NOMO-1 treated with dmso at 0.1 percent for 144 hours (cell line): ENCODE measurements around the gene GLYATL3.

ENCODE experiments used
- DNase-seq: peaks from one replicate; lab custom pipeline; 2025; ENCODE audit not compliant: unreplicated experiment; lab: John Stamatoyannopoulos, UW

GLYATL3 gene

DNA sequence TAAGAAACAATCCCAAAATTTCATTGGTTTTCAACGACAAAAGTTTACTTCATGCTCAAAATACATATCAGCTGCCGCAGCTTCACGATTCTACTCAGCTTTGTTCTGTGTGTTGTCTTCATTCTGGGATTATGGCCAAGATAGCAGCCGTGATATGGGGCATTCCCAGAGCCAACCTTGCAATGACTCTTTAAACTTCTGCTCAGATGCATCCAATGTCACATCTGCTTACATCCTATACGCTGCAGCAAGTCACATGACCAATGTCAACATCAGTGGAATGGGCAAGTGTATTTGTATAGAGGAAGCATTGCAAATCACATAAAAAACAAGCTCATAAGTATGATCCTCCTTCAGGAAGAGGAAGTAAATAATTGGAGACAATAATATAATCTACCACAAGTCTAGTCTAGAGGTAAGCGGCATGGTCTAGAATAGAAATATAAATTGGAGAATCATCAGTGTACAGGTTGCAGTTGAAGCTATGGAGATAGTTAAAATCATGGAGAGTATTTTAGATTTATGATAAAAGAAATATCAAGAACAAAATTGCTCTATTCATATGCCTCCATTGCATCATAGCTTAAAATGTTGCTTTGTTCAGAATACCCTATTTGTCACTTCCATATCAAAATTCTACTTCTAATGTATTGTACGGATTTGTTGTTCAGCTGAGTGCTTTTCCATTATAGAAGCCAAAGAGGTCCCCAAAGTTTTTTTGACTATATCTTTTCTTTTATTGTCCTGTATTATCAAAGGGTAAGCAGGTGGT, 43.5 kb downstream of the GLYATL3 start:
- no peak for DNase-seq

DNA sequence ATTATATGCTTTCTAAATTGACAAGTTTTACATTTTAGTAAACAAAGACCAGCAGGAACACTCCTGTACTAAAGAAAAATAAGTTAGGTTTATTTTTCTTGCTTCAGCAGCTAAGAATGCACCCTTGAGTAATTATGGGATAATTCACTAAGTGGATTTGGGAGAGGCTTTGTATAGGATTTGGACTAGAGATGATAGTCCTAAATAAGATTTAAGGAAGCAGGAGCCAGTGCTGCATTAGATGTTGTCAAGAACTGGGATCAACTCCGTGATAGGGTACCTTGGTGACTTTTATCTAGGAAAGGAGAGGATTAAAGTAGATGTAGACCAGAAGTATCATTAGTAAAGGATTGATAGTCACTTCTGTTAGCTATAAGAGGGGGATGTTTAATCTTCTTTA, 46.6 kb downstream of the GLYATL3 start:
- DNase-seq, result no peak

DNA sequence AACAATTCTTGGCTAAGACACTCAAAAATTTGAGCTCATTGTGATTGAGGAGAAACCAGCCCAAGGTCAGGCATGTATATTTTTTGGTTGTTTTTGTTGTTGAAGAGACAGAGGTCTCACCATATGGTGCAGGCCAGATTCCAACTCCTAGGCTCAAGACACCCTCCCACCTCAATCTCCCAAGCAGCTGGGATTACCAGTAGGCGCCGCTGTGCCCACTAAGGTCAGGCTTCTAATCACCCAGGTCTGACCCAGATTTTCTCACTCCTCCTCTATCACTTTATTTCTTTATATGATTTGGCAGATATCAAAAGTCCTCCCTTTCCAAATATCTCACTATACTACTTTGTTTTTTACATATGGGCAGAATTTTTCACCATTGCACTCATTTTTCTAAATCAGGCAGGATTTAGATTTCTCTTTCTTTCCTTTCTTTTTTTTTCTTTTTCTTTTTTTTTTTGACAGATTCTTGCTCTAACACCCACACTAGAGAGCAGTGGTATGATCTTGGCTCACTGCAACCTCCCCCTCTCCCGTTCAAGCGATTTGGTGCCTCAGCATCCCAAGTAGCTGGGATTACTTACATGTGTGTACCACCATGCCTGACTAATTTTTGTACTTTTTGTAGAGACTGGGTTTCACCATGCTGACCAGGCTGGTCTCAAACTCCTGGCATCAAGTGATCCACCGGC, 49.0 kb downstream of the GLYATL3 start:
- DNase-seq, result no peak

DNA sequence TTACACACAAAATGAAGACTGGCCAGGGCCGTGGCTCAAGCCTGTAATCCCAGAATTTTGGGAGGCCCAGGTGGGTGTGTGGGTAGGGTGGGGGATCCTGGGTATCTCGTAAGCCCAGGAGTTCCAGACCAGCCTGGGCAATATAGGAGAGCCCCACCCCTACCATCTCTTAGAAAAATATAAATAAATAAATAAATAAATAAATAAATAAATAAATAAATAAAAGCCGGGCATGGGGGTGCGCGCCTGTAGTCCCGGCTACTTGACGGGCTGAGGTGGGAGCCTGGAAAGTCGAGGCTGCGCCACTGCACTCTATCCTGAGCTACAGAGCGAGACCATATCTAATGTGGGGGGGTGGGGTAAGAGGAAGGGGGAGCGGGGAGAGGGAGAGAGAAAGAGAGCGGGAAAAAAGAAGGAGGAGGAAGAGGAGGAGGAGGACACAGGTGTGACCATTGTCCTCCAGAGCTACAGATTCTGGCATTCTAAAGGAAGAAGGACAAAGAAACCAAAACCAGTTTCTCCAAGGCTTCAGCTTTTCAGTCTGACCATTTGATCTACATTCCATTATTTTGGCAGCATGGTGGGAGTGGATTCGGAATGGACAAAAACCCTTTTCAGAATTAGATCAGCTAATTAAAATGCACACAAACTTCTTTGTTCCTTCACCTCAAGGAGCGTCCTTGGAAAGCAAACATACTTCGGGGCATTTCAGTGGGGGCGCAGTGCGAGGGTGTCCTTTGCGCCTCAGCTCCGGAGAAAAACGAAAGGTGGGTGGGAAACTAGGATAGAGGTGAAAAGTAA, 50.2 kb downstream of the GLYATL3 start:
- DNase-seq, result no peak

DNA sequence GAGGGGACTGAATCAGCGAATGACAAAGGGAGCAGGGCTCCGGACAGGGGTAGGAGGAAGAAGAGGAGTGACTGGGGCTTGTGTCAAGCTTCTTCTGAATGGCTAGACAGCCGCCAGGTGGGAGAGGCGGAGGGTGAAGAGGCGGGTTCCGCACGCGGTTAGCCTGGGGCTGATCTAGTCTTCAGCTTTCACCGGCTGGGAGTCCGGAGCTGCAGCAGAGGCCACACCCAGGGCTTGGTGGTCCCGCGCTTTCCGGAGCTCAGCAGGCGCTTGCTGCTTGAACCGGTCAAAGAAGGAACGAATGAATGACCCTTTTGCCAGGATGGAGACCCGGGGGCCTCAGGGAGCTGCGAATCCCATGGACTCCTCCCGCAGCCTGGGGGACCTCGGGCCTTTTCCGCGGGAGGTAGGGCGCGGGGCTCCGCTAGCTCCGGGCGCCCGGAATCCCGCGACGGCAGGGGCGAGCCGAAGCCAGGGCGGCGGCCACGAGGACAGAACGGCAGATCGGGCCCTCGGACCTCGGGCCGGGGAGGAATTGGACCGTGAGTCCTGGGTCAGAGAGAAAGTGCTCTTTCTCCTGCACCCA, 50.9 kb downstream of the GLYATL3 start, which contains the start of gene C6orf141:
Gene C6orf141, plus strand, starts transcription at position 177 of the 586 bp plus-strand sequence. Its CDS starts 125 bp downstream, at position 302.
- no peak for DNase-seq

DNA sequence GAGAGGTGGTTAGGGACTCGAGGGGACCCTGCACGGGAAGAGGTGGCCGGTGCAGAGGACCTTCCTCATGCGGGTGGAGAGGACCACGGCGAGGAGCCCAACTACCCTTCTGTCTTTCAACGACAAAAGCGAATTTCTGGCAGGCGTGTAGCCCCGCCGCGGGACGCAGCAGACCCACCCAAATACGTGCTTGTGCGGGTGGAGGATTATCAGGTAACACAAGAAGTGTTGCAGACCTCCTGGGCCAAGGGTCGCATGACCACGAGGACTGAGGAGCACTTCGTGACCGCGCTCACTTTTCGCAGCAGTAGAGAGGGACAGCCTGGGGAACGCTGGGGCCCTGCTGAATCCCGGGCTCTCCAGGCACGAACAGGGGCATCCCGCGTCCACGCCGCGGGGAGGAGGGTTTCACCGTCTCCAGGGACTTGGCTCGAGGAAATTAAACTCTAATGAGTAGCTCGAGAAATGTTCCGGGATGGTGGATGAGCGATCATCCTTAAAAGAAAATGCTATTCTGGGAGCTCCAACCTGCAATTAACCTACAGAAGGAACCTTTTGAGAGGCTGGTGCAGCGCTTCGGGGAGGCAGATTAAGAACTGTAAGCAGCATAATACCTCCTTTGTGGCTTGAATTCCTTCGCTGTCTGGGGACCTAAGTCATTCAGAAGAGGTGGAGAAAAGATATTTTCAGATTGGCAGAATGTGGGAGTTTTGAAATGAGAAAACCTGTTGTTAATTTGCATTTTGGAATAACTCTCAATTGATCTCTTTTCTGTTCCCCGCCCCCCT, 51.5 kb downstream of the GLYATL3 start:
- DNase-seq, result no peak

DNA sequence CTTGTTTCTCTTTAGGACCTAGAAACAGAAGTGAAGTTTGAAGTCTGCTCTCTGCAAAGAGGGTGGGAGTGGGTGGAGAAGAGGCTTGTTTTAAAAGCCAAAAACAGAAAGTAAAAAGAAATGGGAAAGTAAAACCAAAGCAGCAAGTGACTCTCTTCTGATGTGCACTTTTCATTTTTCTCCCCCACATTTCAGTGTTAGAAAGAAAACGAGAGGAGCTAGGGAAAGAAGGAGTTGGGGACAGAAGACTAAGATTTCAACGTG, 52.1 kb downstream of the GLYATL3 start:
- no peak for DNase-seq

DNA sequence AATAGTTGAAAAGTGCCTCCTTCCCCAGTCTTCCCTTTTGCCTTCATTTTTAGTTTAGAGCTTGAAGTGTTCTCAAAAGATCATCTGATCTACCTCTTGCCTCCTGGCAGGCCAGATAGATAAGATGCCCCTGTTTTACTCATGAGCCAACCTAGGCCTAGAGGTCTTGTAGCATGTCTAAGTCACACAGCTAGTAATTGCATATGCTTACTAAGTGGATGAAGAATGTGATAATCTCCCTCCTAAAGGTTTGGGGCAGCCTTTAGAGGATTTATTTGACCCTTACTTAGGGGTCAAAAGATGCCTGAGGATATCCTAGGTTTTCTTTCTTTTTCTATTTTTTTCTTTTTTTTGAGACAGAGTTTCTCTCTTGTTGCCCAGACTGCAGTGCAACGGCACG, 52.9 kb downstream of the GLYATL3 start:
- no peak for DNase-seq

DNA sequence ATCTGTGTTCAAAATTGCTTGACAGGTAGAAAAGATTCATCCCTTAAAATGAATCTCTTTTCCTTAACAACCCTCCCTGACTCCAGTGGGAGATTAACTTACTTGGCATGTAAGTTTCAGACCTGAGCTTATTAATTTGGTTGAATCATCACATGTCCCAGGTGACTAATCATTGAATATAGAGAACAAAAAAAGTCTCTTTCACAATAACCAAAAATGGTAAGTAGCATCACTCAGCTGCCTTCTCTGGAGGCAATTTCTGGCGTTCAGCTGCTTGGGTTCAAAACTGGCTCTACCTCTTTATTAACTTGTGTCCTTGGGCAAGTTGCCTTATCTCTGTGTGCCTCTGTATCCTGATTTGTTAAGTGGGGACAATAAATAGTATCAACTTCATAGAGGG, 53.7 kb downstream of the GLYATL3 start:
- DNase-seq, result no peak

DNA sequence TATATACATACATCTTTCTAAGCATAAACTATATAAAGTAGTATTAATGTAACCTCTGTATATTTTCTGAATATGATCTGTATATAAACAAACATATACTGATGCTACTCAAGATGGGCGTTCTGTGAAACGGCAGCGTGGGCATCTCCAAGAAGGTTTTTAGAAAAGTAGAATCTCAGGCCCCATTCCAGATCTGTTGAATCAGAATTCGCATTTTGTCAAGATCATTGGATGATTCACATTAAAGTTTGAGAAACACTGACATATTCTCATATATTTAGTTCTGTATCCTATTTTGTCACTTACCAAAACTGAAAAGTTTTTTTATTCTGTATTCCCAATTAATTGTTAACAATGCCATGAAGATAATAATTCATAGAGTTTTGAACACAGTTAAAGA, 56.2 kb downstream of the GLYATL3 start:
- DNase-seq, result no peak

DNA sequence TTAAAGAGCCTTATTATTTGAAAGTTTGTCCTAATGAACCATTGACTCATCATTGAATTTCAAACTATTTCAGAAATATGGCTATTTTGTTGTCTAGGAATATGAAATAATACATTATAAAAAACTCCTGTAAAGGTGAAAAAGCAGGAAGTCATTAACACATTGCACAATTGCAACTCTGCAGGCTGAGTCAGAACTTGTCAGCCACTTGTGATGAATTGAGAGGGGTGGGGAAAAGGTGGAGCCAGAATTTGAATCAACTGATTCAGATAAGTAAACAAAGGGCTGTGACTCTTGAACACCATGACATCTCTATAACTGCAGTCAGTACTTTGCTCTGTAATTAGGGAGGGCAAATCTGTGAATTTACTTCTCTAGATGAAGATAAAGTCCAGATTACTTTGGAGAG, 56.7 kb downstream of the GLYATL3 start:
- DNase-seq, result peak; percentile 46

DNA sequence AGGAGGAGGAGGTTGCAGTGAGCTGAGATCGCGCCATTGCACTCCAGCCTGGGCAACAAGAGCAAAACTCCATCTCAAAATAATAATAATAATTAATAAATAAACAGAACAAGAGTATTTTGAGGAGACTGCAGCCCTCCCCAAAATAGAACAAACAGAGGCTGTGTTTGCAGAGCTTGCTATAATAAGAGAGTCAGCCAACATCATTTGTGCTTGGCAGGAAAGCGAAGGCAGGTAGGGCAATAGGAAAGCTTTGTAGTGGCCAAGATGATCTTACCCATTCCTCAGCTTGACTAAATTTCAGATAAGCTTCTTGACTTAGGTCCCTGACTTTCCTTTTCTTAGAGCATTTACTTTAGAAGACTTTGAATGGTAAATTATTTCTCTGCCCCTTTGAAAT, 57.5 kb downstream of the GLYATL3 start:
- DNase-seq, result no peak

DNA sequence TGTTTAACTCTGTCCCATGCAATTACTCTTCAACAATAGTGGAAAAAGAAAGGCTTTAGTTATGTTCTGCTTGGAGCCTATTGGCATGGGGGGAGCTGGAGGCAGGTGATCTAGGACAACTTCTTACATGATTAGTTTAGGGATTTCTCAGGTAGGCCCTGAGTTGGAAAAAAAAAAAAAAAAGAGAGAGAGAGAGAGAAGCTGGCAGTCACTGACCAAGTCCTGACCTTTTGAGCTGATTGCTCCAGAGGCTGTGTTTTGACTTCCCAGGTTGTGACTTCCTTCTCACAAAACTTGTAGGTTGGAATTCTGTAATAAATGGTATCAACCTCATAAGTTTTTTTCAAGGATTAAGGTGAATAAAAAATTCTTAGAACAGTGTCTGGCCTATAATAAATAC, 58.5 kb downstream of the GLYATL3 start:
- no peak for DNase-seq

DNA sequence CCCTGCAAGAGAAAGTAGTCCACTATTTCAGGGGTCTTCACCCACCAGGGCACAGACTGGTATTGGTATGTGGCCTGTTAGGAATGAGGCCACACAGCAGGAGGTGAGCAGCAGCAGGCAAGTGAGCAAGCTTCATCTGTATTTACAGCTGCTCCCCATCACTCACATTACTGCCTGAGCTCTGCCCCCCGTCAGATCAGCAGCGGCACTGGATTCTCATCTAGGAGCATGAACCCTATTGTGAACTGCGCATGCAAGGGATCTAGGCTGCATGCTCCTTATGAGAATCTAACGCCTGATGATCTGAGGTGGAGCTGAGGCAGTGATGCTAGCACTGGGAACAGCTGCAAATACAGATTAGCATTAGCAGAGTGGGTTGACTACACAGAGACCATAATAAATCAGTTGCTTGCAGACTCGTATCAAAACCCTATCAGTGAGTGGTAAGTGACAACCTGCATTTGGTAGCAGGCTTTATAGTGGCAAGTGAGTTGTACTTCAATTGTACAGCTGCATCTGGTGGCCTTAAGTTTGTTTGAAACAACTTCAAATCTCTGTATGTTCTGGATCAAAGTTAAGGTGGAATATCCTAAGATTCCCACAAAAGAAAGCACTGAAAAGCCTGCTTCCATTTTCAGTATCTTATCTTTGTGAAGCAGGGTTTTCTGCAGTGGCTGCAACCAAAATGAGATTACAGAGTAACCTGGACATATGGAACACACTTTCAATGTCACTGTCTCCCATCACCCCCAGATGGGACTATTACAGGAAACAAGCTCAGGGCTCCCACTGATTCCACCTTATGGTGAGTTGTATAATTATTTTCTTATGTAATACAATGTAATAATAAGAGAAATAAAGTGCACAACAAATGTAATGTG, 63.5 kb downstream of the GLYATL3 start:
- no peak for DNase-seq

DNA sequence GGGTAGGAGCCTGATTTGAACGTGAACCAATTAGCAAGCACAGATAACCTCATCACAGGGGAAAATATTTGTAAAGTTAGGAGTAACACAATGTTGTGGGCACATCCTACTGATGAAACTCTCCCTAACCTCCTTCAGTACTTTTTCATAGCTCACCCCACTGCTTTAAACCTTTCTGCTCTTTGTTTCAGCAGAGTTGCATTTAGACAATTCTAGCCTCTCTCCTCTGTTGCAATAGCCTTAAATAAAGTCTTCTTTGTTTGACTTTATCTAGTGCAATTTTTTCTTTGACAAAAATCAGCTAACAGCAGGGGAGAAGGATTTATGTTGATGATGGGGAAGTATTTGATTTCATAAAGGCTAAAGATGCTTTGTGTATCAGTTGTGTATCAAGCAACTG, 64.8 kb downstream of the GLYATL3 start:
- DNase-seq, result no peak

DNA sequence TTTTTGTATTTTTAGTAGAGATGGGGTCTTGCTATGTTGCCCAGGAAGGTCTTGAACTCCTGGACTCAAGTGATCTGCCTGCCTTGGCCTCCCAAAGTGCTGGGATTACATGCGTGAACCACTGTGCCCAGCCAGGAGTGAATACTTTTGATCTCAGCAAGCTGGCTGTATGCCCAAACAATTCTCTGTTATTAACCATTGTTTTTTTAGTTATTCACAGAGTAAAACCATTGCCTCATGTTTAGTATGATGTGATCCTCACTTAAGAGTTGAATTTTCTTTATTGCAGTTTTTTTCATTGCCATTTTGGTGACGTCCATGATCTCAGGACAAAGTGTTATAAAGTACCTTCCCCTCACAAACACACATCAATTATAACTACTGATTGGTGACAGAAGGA, 65.5 kb downstream of the GLYATL3 start:
- DNase-seq, result no peak

DNA sequence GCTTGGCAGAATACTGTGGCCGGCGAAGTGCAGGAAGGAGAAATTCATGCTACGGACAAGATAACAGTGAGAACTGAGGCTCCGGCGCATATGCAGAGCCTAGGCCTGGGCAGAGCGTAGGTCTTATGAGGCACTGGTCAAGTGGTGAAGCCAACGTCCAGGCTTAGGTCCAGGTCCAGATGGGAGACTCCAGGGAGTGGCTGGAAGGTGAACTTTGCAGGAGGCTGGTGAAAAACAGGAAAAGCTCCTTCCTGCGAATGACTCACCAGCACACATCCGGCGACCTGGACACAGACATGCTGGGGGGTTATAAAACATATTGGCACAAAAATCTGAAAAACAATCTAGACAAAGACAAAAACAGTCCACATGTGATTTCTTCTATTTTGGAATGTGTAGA, 66.1 kb downstream of the GLYATL3 start:
- DNase-seq, result no peak

DNA sequence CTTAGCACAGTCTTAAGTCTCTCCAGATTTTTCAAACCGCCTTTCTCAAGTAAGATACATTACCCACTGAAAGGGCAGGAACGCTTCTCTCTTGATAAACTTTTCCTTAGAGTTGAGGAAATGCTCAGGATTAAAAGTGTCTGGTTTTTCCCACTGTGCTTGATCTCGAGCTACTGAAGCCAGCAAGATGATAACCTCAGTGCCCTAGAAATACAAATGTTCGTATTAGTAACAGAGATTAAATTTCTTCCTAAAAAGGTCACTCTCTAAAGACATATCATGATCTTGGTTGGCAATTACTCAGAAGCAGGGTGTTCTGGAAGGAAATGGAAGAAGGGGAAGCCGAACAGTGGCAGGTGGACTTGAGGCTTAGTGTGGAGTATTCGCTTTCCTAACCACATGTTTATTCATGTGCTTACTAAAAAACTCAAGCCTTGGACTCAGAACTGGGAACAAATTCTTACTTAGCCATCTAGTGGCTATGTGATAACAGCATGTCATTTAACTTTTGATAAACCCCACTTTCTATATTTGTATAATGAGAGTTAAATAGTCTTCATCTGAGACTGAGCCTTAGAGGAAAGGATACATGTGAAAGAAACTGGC, 70.9 kb downstream of the GLYATL3 start:
- DNase-seq, result no peak

DNA sequence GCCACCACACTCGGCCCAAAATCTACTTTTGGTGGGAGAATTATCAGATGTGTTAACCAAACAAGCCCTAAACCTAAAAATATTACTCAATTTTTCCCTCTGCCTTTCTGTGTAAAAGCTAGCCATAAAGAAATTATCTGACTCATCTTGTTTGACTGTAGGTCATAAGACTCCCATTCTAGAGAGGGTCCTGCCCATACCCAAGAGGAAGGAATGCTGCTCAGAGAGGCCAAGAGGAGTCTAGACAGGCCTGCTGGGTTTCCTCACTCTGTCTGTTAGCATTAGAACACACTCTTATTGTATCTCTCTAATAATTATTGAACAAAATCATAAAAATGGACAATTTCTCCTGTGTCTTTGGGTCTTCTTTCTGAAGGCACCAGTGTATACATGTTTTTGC, 76.9 kb downstream of the GLYATL3 start:
- no peak for DNase-seq
